ENCODE measurements around the gene FOXRED1. TPM values are rescaled to one million over a fixed set of nuclear protein-coding genes. Genes with fewer than 3 reads are reported as not detected.

FOXRED1 gene
- total and polyA plus RNA-seq, 2 of the 13 experiments (the other 11 are each of a cell fraction or from before 2014, with no cell fraction given), result 29.6 to 42.9 TPM

DNA sequence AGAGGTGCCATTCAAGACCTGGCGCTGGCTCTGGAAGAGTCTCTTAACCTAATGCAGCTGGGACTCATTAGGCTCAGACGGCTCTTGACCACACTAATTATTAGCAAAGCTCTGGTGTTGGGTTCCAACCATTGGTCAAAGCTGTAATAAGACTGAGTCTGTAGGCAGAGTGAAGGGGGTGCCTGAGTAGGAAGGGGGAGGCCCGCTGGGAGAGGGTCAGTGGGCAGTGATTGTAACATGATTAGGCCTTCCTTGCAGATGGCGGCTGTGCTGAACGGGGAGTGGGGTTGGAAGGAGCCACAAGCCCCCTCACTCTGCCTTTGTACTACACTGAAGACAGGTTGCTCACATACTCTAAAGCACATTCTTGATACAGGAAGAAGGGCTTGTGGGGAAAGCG lies 5.5 kb upstream of the FOXRED1 start:
- Histone ChIP-seq H3K27me3 (ENCODE audit: control insufficient read depth in 1 of 2, insufficient read depth in 2 of 2, low read length in 2 of 2) (no peaks in the 10 kb centered on the region; a peak in 1 of 5 replicates), H3K9ac (ENCODE audit: insufficient read depth, low read depth, low read length) (no peak overlapping the region), H3K4me2 (ENCODE audit: low read depth, low read length) (no peak overlapping the region), H3K36me3 (replicated peaks in 1 of 2; ENCODE audit: control insufficient read depth in 1 of 2, insufficient read depth in 2 of 2, low read length in 2 of 2) (peaks cover 40 to 59% of the 10 kb centered on the region in 2 experiments), H3K27ac (ENCODE audit: extremely low read length, insufficient read depth, low read length) (no peak overlapping the region), H3K4me3 (replicated peaks in 1 of 3; ENCODE audit: insufficient read depth in 1 of 3, low read depth in 2 of 3, low read length in 3 of 3) (no peak overlapping the region), H2AFZ (ENCODE audit: low read length) (no peak overlapping the region), H4K20me1 (ENCODE audit: insufficient read depth, low read length) (no peaks in the 10 kb centered on the region), H3K4me1 (ENCODE audit: insufficient read depth, low read length) (peaks cover 16% of the 10 kb centered on the region), H3K9me3 (ENCODE audit: low read length) (no peaks in the 10 kb centered on the region), H3K79me2 (ENCODE audit: insufficient read depth, low read length) (peaks cover 17% of the 10 kb centered on the region)
- FAIRE-seq (no peak), DNase-seq (ENCODE audit: low spot score) (no peak), ATAC-seq (no peak)
- intact Hi-C loops (cut with micrococcal nuclease; ENCODE audit: unreplicated experiment), result no loop called here
- TF ChIP-seq RFX5 (IDR thresholded peaks at IDR 0.05; ENCODE audit: low read depth, low read length) (no peak), POLR2G (IDR thresholded peaks at IDR 0.05; ENCODE audit: low read depth, low read length) (0 out of 2 replicates have a peak, but pooled peaks have one; percentile 10), ZNF232 (CRISPR knock-in tag; IDR thresholded peaks at IDR 0.05; ENCODE audit: borderline replicate concordance) (no peak), AGO2 (optimal IDR thresholded peaks at IDR 0.05; ENCODE audit: low read depth, low read length) (peak; percentile 19), RBFOX2 (IDR thresholded peaks at IDR 0.05; ENCODE audit: low read depth, low read length) (peak; percentile 31; the same call in 1 of the 2 replicates)
- TF ChIP-seq, protein P1, sequence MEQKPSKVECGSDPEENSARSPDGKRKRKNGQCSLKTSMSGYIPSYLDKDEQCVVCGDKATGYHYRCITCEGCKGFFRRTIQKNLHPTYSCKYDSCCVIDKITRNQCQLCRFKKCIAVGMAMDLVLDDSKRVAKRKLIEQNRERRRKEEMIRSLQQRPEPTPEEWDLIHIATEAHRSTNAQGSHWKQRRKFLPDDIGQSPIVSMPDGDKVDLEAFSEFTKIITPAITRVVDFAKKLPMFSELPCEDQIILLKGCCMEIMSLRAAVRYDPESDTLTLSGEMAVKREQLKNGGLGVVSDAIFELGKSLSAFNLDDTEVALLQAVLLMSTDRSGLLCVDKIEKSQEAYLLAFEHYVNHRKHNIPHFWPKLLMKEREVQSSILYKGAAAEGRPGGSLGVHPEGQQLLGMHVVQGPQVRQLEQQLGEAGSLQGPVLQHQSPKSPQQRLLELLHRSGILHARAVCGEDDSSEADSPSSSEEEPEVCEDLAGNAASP (CRISPR knock-in tag; IDR thresholded peaks at IDR 0.05; ENCODE audit: borderline replicate concordance), result no peak
- TF ChIP-seq, protein P2, sequence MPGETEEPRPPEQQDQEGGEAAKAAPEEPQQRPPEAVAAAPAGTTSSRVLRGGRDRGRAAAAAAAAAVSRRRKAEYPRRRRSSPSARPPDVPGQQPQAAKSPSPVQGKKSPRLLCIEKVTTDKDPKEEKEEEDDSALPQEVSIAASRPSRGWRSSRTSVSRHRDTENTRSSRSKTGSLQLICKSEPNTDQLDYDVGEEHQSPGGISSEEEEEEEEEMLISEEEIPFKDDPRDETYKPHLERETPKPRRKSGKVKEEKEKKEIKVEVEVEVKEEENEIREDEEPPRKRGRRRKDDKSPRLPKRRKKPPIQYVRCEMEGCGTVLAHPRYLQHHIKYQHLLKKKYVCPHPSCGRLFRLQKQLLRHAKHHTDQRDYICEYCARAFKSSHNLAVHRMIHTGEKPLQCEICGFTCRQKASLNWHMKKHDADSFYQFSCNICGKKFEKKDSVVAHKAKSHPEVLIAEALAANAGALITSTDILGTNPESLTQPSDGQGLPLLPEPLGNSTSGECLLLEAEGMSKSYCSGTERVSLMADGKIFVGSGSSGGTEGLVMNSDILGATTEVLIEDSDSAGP (CRISPR knock-in tag; IDR thresholded peaks at IDR 0.05; ENCODE audit: borderline replicate concordance), result no peak
- BruUV-seq (replicated peaks), result no TSS peak
- in situ Hi-C loops (cut with HindIII; ENCODE audit: extremely low pct_ligation_motif_present, low pct_unique_long_range_greater_than_20kb), result no loop called here
- CTCF ChIA-PET (ENCODE audit: low intra/inter-chr PET ratio, low total read pairs), result no interaction called here
- 96% methylated on average over 5 of the region's 6 CpGs for WGBS (ENCODE audit: low lambda C conversion rate)
- POLR2A ChIA-PET, result no interaction called here

Measured in HepG2 (cell line).